IPS DF 4.7 (cell line): ENCODE data around the gene LUZP4.
"Not testable (repeated sequence)": the region's sequence is repeated elsewhere in the genome, so short reads cannot be mapped to it uniquely, and the experiment has no call there.

Experiments
- DNase-seq: peaks from one replicate; pipeline ENCODE4 v3.0.0-alpha.2; 2013; ENCODE audit warnings: low spot score; ENCODE audit errors: extremely low read depth

Gene LUZP4, protein sequence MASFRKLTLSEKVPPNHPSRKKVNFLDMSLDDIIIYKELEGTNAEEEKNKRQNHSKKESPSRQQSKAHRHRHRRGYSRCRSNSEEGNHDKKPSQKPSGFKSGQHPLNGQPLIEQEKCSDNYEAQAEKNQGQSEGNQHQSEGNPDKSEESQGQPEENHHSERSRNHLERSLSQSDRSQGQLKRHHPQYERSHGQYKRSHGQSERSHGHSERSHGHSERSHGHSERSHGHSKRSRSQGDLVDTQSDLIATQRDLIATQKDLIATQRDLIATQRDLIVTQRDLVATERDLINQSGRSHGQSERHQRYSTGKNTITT

DNA sequence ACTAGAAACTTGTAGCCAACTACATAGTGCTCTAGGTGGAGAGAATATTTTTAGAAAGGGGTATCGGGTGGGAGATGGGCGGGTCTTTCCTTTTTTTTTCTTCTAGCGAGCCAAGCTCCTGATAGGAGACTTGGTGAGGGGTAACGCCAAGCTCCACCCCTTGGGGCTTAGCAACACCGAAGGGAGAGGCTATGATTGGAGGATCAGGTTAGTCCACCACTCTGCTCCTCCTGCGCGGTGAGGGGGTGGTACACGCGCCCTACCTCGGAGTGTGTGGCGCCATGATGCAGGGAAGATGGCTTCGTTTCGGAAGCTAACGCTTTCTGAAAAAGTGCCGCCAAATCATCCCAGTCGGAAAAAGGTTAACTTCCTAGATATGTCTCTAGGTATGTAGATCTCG, at the start of gene LUZP4:
Gene LUZP4, plus strand, starts transcription at position 251 of the 400 bp plus-strand sequence. Its CDS starts 45 bp downstream, at position 296.
- DNase-seq: no peak

DNA sequence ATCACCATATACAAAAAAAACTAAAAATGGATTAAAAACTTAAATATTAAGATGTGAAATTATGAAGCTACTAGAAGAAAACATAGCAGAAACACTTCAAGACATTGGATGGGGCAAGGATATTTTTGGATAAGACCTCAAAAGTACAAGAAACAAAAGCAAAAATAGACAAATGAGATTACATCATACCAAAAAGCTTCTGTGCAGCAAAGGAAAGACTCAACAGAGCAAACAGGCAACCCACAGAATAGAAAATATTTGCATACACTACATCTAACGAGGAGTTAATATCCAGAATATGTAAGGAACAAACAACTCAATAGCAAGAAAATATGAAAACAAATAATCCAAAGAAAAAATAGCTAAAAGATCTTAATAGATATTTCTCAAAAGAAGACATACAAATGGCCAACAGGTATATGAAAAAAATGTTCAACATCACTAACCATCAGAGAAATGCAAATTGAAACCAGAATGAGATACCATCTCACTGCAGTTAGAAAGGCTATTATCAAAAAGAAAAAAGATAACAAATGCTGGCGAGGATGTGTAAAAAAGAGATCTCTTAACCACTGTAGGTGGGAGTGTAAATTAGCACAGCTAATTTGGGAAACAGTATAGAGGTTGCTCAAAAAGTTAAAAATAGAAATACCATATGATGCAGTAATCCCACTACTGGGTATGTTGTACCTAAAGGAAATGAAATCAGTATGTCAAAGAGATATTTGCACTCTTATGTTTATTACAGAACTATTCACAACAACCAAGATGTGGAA, 37.9 kb upstream of the LUZP4 start:
- no peak for DNase-seq

DNA sequence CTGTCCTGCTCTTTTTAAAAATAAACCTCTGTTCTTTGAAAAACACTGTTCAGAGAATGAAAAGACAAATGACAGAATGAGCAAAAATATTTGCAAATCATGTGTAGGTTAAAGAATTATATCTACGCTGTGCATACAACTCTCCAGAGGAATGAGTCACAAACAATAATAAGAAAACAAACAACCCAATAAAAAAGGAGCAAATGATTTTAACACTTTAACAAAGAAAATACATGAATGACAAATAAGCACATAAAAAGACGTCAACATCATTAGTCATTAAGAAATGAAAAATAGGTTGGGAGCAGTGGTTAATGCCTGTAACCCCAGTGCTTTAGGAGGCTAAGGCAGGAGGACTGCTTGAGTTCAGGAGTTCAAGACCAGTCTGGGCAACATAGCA, 34.5 kb upstream of the LUZP4 start:
- DNase-seq: no peak

DNA sequence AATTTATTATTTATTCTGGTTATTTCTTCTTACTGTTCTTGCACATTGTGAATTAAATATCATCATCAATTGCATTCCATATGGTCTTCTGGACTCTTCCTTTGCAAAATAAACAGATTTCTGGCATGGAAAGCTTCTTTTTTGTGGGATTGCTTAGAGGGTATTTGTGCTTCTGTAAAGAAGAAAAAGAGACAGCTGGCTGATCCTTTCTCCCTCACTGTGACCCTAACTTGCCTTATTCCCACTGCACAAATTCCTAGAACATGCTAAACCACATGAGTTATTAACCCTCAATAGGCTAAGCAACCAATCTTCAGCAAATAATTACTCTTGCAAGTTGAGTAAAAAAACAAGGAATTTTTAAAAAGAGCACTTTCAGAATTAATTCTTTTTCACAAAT, 31.8 kb upstream of the LUZP4 start:
- no peak for DNase-seq

DNA sequence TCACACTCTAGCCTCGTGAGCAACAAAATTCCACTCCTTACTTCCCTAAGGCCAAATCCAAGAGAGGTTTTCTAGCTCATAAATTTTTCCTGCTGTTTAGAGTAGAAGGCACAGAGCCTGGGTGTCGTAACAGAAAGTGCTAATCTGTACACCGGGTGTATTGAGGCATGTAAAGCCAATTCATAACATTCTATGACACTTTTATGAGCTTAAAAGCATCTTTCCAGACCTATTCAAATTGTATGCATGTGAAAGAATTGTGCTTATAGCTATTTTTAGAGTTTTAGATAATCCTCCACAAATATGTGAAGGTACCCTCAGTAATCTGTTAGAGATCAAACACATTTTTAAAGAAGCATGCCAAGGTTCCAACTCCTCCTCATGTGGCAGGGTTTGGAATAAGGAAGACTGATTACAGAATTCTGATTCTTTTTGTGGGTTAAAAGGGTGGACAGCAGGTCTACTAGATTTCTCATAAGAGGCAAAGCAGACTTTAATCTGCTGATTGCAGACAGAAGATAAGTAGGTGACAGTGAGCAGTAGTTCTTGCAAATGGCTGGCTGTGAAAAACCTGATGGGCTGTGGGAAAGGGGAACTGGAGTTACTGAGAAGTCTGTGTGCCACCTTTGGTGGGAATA, 30.2 kb upstream of the LUZP4 start:
- DNase-seq: no peak

DNA sequence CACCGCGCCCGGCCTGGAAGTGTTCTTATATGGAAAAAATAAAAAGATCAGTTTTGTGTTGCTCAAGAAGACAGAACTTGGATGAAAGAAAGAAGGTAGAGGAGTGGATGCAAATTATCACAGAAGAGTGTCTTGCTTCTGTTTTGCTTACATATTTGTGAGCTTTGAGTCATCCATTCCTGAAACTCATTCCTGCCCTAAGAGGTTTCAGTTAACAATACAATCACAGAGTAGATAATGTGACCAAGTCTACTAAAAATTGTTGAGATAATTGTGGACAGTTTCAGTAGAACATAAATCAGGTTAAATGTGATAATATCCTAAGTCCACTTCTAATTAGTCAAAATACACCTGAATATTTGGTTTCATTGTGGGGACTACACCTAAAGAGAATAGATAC, 29.2 kb upstream of the LUZP4 start:
- DNase-seq: no peak

DNA sequence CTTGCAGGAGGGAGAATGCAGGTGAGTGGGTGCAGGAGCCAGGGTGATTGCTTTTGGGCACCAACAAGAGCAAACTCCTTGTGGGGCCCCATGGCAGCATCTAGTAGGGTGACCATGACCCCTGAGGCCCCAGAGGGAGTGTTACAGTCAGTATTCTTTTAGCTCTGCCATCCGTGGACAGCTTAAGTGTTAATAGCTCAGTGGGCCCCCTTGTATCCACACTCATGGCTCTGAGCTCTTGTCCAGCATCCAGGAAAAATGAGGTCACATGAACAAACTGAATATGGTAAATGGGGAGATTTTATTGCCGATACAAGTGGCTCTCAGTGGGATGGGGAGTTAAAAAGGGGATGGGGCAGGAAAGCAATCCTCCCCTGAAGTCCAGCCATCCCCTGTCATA, 28.4 kb upstream of the LUZP4 start:
- no peak for DNase-seq

DNA sequence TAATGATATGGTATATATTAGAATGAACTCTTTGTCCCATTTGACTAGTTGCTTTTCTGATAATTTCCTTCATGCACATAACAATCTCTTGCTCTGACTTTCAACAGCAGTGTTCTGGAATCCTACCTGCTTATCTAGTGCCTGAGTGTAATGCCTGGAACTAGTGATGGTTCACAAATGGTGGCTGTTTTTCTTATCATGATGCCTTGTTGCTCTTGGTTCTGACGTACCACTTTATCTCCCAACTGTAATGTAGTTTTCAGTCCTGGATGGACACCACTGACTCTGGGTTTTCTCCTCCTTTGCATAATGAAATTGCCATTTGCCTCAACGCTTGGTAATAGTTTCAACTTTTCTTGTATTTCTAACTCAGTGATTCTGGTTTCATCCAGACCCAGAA, 25.5 kb upstream of the LUZP4 start:
- DNase-seq: no peak

DNA sequence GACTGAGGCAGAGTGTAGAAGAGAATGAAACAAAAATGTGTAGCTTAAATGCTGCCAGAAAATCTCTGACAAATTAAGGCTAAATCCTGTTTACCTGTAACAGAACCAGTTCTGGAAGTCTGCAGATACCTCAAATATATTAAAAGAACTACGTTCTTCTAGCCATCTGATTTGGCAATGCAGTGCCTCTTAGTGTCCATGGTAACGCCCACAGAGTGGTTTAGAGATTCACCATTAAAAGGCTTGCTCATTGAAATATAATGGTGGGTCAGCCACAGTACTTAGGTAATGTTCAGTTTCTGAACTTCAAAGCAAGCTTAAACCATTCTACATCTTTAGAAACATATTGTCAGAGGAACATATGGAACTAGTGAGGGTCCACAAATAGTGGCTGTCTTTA, 23.2 kb upstream of the LUZP4 start:
- no peak for DNase-seq

DNA sequence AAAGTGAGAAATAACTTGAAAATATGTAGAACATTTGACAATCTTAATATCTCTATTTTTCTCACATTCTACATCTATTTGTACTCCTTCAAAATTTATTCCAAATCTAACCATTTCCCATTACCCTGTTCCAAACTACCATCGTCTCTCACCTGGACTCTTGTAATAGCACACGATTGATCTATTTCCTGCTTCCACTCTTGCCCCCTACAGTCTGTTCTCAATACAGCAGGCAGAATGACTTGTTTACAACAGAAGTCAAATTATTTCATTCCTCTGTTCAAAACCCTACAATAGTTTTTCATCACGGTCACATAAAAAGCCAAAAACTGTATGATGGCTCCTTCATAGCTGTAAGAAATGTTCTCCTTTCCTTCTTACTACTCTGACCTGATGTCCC, 21.1 kb upstream of the LUZP4 start:
- DNase-seq: no peak

DNA sequence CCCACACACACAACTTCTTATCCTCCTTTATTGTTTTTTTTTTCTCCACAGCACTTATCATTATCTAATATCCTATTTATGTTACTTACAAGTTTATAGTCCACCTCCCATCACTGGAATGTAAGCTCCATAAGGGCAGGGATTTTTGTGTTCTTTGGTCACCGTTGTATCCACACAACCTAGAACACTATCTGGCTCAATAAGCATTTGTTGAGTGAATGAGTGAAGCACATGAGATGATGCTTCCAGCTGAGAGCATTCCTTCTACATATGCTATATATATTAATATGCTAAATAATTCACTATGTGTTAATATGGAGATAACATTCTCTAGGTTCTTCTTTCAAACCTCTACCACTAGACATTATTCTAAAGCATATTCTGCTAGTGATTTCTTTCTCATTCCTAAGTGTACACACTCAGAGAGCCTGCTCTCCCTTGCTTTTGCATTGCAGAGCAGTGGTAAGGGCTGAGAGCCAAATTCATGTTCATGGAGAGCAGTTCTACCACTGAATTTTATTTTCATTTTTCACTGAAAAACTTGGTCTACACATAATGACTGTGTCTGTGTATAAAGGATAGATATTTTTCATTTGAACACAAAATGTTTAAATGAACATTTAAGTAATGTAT, 20.3 kb upstream of the LUZP4 start:
- no peak for DNase-seq

DNA sequence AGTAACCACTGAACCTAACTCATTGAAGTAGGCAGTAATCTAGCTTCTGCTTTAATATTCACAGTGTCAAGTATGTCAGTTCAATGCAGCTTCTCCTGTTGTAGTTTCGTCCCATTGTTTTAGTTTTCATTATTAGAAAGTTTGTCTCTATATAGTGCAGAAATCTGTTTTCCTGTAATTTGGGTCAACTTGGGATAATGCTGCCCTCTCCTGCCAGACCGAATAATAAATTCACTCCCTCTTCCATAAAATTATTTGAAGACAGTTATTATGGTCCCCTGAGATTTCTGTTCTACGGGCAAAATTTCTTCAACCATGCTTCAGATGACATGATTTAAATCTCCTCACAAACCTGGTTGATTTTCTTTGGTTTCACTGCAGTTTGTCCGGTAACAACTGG, 4.6 kb upstream of the LUZP4 start:
- DNase-seq: no peak

DNA sequence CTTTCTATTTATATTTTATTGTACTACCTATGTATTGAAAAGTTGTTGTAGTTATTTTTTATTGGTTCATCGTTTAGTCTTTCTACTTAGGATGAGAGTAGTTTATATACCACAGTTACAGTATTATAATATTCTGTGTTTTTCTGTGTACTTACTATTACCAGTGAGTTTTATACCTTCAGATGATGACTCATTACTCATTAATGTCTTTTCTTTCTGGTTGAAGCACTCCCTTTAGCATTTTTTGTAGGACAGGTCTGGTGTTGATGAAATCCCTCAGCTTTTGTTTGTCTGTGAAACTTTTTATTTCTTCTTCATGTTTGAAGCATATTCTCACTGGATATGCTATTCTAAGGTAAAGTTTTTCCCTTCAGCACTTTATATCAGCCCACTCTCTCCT, 7.7 kb downstream of the LUZP4 start:
- DNase-seq: no peak

DNA sequence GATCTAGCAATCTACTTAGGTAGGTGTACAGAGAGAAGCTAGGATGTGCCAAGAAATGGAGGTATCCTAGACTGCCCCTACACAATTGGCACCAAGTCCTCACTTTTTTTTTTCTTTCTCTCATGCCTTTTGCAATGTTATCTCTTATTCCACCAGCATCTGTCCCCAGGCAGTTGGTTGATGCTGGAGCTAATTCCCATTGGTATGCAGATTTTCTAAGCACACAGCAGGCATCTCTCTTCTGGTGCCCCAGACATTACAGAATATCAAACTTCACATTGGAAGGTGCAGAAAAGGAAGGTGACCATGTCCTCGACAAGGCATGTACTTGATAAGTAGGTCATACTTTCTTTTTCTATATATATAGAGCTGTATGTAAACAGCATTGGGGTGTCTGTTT, 21.6 kb downstream of the LUZP4 start:
- DNase-seq: no peak

DNA sequence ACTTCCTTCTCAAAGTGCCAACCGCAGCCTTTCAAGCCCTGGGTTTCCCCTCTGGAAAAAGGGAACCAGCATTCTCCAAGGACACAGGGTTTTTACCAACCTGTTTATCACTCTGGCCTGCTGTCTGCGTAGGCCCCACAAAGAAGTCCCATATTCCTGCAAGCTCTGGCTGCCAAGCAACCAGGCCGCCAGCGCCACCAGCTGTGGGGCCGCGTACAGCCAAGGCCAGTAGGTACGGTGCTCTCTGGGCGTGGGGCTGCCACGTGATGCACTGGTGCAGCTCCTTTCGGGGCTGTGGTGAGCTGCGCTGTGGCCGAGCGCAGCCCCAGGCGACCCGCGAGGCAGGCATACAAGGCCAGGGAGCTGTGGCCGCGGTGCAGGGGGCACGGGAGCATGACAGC, 22.1 kb downstream of the LUZP4 start:
- DNase-seq: no peak

DNA sequence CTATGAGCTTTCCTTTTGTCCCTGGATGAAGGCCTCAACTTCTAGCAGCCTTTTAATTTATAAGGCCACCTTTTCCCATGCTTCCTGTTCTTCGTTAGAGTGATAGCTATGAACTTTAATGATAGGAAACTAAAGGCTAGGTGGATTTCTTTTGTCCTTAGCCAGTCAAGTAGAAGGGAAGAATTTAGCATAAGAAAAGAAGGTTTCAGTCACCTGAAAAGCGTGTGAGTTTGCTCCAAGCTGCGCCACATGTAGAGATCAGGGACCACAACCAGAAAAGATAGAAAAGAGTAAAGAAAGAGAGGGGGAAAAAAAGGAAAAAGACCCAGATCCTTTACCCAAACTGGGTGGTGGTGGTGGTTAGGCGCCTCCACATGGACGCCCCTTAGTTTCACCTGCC, 28.6 kb downstream of the LUZP4 start:
- no peak for DNase-seq

DNA sequence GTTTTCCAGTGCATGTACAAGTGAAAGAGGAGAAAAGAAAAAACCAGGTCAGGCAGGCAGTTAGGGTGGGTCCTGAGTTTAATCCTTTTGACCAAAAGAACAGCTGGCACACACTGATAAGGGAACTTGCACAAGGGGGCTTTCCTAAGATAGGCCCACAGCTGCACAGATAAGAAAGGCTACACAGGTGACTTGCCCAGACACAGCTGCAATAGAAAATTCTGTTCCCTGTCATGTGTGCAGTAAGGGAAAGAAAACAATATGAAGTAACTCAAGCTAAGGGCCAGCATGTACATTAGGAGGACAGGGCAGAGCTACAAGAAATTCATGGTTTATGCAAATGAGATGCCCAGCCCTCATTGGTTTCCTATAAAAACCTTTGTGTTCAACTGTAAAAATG, 32.9 kb downstream of the LUZP4 start:
- no peak for DNase-seq

DNA sequence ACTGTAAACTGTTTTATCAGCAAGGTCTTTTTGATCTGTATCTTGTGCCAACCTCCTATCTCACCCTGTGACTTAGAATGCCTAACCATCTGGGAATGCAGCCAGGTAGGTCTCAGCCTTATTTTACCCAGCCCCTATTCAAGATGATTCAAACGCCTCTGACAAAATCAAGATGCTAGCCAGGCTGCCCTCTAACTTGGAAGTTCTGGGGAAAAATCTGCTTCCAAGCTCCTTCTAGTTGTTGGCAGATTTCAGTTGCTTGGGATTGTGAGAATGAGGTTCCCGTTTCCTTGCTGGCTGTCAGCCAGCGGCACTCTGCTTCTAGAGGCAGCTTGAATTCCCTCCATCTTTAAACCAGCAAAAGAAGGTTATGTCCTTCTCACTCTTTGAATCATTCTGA, 34.7 kb downstream of the LUZP4 start:
- DNase-seq: no peak

DNA sequence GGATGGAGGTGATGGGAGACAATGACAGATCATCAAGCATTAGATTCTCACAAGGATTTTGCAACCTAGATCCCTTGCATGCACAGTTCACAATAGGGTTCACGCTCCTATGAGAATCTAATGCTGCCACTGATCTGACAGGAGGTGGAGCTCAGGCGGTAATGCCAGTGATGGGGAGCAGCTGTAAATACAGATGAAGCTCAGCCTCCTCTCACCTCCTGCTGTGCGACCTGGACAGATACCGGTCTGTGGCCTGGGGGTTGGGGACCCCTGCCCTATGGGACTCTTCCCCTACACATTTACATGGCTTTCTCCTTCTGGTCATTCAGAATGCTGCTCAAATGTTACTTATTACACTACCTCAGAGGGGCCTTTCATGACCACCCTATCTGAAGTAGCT, 39.8 kb downstream of the LUZP4 start:
- DNase-seq: not testable (repeated sequence)

DNA sequence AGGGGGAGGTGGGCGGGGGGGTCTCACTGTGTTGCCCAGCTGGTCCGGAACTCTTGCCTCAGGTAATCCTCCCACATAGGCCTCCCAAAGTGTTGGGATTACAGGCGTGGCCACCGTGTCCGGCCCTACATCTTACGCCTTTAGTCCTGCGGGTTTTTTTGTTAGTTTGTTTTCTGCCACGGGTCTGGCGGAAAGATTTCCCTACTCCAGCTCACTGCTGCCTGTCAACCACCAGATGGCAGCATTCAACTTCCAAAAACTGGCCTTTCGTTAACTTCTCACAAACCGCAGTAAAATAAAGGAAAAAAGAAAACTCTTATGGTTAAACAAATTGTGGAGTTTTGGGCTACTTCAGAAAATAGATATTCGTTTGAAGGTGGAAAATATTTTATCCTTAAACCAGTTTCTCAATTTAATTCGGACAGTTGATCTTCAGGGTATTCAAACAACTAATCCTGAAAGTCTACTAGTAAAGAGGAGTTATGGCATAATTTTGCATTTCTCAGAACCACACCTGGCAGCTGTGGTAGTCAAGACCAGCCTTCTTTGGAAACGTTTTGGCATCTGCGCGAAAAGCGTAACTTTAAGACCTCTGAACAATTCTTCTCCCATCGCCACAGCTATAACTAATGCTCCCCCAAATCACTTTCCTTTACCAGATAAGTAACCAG, 41.1 kb downstream of the LUZP4 start:
- no peak for DNase-seq

DNA sequence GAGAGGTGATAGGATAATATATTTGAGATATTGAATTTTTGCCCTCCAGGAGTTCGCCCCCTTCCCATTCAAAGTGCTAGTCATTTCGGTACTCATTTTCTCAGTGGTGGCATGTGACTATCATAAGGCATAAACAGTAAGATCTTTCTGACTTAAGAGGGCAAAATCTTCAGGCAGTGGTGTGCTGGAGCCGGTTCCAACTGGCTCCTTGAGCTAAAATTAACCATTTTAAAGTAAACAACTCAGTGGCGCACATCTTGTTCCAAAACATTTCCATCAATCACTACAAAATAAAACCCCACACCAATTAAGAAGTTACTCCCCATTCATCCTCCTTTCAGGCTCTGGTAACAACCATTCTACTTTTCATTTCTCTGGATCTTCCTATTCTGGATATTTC, 43.3 kb downstream of the LUZP4 start:
- DNase-seq: no peak

DNA sequence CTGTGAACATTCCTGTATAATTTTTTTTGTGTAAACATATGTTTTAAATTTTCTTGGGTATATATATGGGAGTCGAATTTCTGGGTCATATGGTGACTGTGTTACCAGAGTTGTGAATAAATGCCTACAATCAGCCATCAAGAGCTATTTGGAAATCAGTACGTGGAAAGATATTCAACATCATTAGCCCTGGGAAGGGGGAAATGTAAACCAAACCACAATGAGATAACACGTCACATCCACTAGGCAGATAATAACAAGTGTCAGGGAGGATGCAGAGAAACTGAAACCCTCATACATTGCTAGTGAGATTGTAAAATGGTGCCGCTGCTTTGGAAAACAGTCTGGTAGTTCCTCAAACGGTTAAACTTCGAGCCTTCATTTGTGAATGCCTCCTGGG, 43.9 kb downstream of the LUZP4 start:
- no peak for DNase-seq
